Heart left ventricle (tissue), 13 donors: ENCODE data around the gene ADAMTSL1.

Experiments
- POLR2A ChIP-seq, 2 donors: fragments of 450-650 bp; IDR thresholded peaks; one replicate each; pipeline ENCODE4 v1.6.1; 2017; ENCODE audit warnings: antibody characterized with exemption in 2 of 2, mild to moderate bottlenecking in 2 of 2, moderate library complexity in 2 of 2
- TF ChIP-seq, protein P1 (sequence below), 12 donors: fragments of 200-600 bp; sonication (generic) in 4 of 12; IDR thresholded peaks; one replicate each; pipeline versions ENCODE4 v1.5.0 to v1.8.0; 2018 to 2022; ENCODE audit warnings: antibody characterized with exemption in 12 of 12, mild to moderate bottlenecking in 5 of 12
- donor health status: ischemic (EF 13 %, LVEDD 7.1; RV severe dilation, severe dysfunction).
- donor health status: DM: no; HTN: yes; CAD: no.
- donor health status: DM: no; HTN: no; CAD: no.
- donor health status: ischemic (EF 25% LVEDD 6.9; RV normal size, moderate dysfunction).
- donor health status: ischemic (EF 25% LVEDD 5.7; RV mildly dilated, moderate dysfunction).
- donor health status: ischemic (EF 35%, LVEDD 5.7; RV mildly dilated, moderate dysfunction).
- donor health status: nonischemic (EF 11% LVEDD 7.7; RV severe dilation, severe dysfunction).
- donor health status: DM: yes; HTN: yes; CAD: no.
- donor health status: PGD.
- donor health status: ischemic (EF 29% LVEDD 5.4; RV normal size, mild dysfunction).
- donor health status: nonischemic (EF 23%, LVEDD 6.1; RV moderate dilation, normal function).

DNA sequence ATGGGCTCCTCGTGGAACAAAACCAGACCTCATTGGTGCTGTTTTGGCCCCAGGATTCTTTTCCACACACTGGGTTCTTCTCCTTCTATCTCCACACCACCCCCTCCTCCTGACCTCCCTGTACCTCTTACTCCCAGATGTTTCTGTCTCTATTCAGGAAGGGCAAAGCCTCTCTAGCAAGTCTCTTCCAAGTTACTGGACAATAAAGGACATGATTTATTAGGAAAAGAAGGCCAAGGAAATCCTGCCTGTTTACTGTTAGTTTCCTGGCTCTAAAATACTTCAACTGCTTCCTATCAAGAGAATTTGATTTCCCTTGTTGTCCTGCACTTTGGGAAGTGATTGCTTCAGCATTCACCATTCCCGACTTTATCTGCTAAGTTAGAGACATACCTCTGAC lies 297.1 kb downstream of the ADAMTSL1 start:
- TF ChIP-seq, protein P1, sequence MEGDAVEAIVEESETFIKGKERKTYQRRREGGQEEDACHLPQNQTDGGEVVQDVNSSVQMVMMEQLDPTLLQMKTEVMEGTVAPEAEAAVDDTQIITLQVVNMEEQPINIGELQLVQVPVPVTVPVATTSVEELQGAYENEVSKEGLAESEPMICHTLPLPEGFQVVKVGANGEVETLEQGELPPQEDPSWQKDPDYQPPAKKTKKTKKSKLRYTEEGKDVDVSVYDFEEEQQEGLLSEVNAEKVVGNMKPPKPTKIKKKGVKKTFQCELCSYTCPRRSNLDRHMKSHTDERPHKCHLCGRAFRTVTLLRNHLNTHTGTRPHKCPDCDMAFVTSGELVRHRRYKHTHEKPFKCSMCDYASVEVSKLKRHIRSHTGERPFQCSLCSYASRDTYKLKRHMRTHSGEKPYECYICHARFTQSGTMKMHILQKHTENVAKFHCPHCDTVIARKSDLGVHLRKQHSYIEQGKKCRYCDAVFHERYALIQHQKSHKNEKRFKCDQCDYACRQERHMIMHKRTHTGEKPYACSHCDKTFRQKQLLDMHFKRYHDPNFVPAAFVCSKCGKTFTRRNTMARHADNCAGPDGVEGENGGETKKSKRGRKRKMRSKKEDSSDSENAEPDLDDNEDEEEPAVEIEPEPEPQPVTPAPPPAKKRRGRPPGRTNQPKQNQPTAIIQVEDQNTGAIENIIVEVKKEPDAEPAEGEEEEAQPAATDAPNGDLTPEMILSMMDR (IDR thresholded peaks at IDR 0.05), result no peak
- TF ChIP-seq POLR2A (IDR thresholded peaks at IDR 0.05), result no peak
